DND-41 (cell line): ENCODE results near the gene PNKD.

ENCODE experiments used
- ATAC-seq: fragments of 200-7000 bp; cut with Tn5 transposase; 3 replicates; pipeline ENCODE4 v1.9.1; 2021; ENCODE audit warnings: low read depth; ENCODE audit not compliant: insufficient read depth
- DNase-seq: peaks from one replicate; pipeline ENCODE4 v3.0.0-alpha.2; 2020
- H2AFZ ChIP-seq: 2 replicates; pipeline ENCODE4 v1.6.0; 2012; ENCODE audit warnings: low read depth, low read length
- H3K27ac ChIP-seq: 2 replicates; pipeline ENCODE4 v1.5.1; 2012; ENCODE audit warnings: low read length, inconsistent platforms
- H3K27me3 ChIP-seq: fragments of 200-600 bp; sonication (generic); 2 replicates; pipeline ENCODE4 v1.6.0; 2012; ENCODE audit warnings: low read length, mild to moderate bottlenecking, inconsistent platforms; ENCODE audit not compliant: insufficient read depth, poor library complexity
- H3K36me3 ChIP-seq: 2 replicates; pipeline ENCODE4 v1.5.1; 2012; ENCODE audit warnings: low read length, inconsistent platforms; ENCODE audit not compliant: insufficient read depth
- H3K4me1 ChIP-seq: 2 replicates; pipeline ENCODE4 v1.5.1; 2012; ENCODE audit warnings: mild to moderate bottlenecking, low read length; ENCODE audit not compliant: insufficient read depth
- H3K4me2 ChIP-seq: 2 replicates; pipeline ENCODE4 v1.6.0; 2012; ENCODE audit warnings: mild to moderate bottlenecking, moderate library complexity, low read length, inconsistent platforms; ENCODE audit not compliant: insufficient read depth
- H3K4me3 ChIP-seq, 2 experiments: fragments of 200-600 bp in 1 of 2; shearing (Covaris generic) in 1 of 2; 2 replicates each; pipeline ENCODE4 v1.5.1; 2012 to 2016; ENCODE audit warnings: inconsistent platforms in 2 of 2, low read length in 2 of 2, mild to moderate bottlenecking in 2 of 2, low read depth in 1 of 2, moderate library complexity in 1 of 2
- H3K79me2 ChIP-seq: 2 replicates; pipeline ENCODE4 v1.6.0; 2012; ENCODE audit warnings: low read length, inconsistent platforms; ENCODE audit not compliant: insufficient read depth
- H3K9ac ChIP-seq: 2 replicates; pipeline ENCODE4 v1.6.0; 2012; ENCODE audit warnings: low read depth, mild to moderate bottlenecking, inconsistent platforms, low read length, moderate library complexity
- H3K9me3 ChIP-seq: 2 replicates; pipeline ENCODE4 v1.5.1; 2012; ENCODE audit warnings: low read length, moderate library complexity, mild to moderate bottlenecking, inconsistent platforms; ENCODE audit not compliant: insufficient read depth, severe bottlenecking
- H4K20me1 ChIP-seq: 2 replicates; pipeline ENCODE4 v1.6.0; 2012; ENCODE audit warnings: low read length; ENCODE audit not compliant: insufficient read depth
- CTCF ChIP-seq: IDR thresholded peaks from 2 replicates; pipeline ENCODE4 v1.5.1; 2012; ENCODE audit warnings: borderline replicate concordance, low read length, moderate library complexity, mild to moderate bottlenecking; ENCODE audit not compliant: poor library complexity, severe bottlenecking; ENCODE audit errors: extremely low read depth
- EZH2 ChIP-seq: IDR thresholded peaks from 3 replicates; pipeline ENCODE4 v1.6.1; 2012; ENCODE audit warnings: borderline replicate concordance, low read depth, mild to moderate bottlenecking, moderate library complexity, low read length, inconsistent platforms; ENCODE audit not compliant: severe bottlenecking

Gene PNKD

GRCh38 chr2:218347172-218347571 is 76.9 kb downstream of the PNKD start:
- Histone ChIP-seq H3K27ac (no peak overlapping the region), H2AFZ (no peak overlapping the region), H3K9me3 (peaks cover 2% of the 10 kb centered on the region), H3K4me3 (no peak overlapping the region), H3K79me2 (no peaks in the 10 kb centered on the region), H3K4me2 (no peak overlapping the region), H4K20me1 (no peaks in the 10 kb centered on the region), H3K4me1 (no peaks in the 10 kb centered on the region), H3K9ac (no peak overlapping the region), H3K27me3 (no peaks in the 10 kb centered on the region), H3K36me3 (no peaks in the 10 kb centered on the region)
- no peak for TF ChIP-seq EZH2
- TF ChIP-seq CTCF = no peak
- DNase-seq (no peak), ATAC-seq (no peak)

GRCh38 chr2:218354045-218354444 is 83.7 kb downstream of the PNKD start:
- Histone ChIP-seq H3K4me3 (no peak overlapping the region), H3K27me3 (no peaks in the 10 kb centered on the region), H3K9me3 (peaks cover 2% of the 10 kb centered on the region), H3K4me2 (no peak overlapping the region), H3K36me3 (no peaks in the 10 kb centered on the region), H3K9ac (no peak overlapping the region), H3K79me2 (no peaks in the 10 kb centered on the region), H3K27ac (no peak overlapping the region), H4K20me1 (no peaks in the 10 kb centered on the region), H3K4me1 (no peaks in the 10 kb centered on the region), H2AFZ (no peak overlapping the region)
- TF ChIP-seq CTCF = no peak
- ATAC-seq = no peak
- DNase-seq = no peak

DNA sequence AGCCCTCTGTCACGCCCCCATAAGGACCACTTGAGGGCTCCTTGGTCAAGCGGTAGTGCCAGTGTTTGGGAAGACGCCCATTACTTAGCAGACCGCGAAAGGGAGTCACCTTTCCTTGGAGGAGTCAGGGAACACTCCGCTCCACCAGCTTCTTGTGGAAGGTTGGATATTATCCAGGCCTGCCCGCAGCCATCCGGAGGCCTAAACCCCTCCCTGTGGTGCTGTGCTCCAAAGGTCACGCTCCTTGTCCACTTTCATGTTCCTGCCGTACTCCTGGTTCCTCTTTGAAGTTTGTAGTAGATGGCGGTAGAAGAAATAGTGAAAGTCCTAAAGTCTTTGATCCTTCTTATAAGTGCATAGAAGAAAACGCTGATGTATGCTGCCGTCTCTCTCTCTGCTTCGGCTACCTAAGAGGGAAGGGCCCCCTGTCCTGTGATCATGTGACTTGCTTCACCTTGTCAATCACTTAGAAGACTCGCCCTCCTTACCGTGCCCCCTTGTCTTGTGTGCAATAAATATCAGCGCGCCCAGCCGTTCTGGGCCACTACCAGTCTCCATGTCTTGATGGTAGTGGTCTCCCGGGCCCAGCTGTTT is 84.6 kb downstream of the PNKD start:
- no peaks in the 10 kb centered on the region for H4K20me1 ChIP-seq
- H3K36me3 ChIP-seq = no peaks in the 10 kb centered on the region
- no peaks in the 10 kb centered on the region for H3K4me1 ChIP-seq
- H3K9me3 ChIP-seq = peaks cover 2% of the 10 kb centered on the region
- TF ChIP-seq EZH2 (no peak), CTCF (no peak)
- ATAC-seq = no peak
- H3K79me2 ChIP-seq = no peaks in the 10 kb centered on the region
- no peak overlapping the region for H3K4me2 ChIP-seq
- H2AFZ ChIP-seq = no peak overlapping the region
- H3K4me3 ChIP-seq = no peak overlapping the region
- no peak for DNase-seq
- H3K27me3 ChIP-seq = no peaks in the 10 kb centered on the region
- H3K27ac ChIP-seq = no peak overlapping the region
- no peak overlapping the region for H3K9ac ChIP-seq
